Endothelial cell of umbilical vein (primary cell): ENCODE data around the gene CHIC2.

Experiments
- EZH2 ChIP-seq: IDR thresholded peaks from 2 replicates; pipeline ENCODE4 v1.6.1; 2012; ENCODE audit warnings: borderline replicate concordance, low read depth, mild to moderate bottlenecking, moderate library complexity, low read length, inconsistent platforms; ENCODE audit not compliant: severe bottlenecking
- MYC ChIP-seq: IDR thresholded peaks from one replicate; pipeline ENCODE4 v1.6.1; 2011; ENCODE audit warnings: mild to moderate bottlenecking, low read depth, low read length
- POLR2A ChIP-seq: IDR thresholded peaks from 2 replicates; pipeline ENCODE4 v1.6.1; 2012; ENCODE audit warnings: low read depth, mild to moderate bottlenecking, control low read depth, low read length
- POLR2AphosphoS5 ChIP-seq: IDR thresholded peaks from 2 replicates; pipeline ENCODE4 v1.6.1; 2012; ENCODE audit warnings: low read depth, mild to moderate bottlenecking, control low read depth, low read length, moderate library complexity; ENCODE audit not compliant: insufficient read depth
- TF ChIP-seq, protein P1 (sequence below), 2 donors: IDR thresholded peaks; 1 replicate in 1 of 2; 2 replicates in 1 of 2; pipeline ENCODE4 v1.5.1; 2011; ENCODE audit warnings: low read length in 2 of 2, mild to moderate bottlenecking in 2 of 2, moderate library complexity in 2 of 2, control low read depth in 1 of 2, inconsistent platforms in 1 of 2, low read depth in 1 of 2; ENCODE audit not compliant: insufficient read depth in 1 of 2; ENCODE audit errors: extremely low read depth in 1 of 2
- TF ChIP-seq, protein P2 (sequence below): IDR thresholded peaks from 2 replicates; pipeline ENCODE4 v1.6.1; 2011; ENCODE audit not compliant: insufficient read depth, insufficient read length

DNA sequence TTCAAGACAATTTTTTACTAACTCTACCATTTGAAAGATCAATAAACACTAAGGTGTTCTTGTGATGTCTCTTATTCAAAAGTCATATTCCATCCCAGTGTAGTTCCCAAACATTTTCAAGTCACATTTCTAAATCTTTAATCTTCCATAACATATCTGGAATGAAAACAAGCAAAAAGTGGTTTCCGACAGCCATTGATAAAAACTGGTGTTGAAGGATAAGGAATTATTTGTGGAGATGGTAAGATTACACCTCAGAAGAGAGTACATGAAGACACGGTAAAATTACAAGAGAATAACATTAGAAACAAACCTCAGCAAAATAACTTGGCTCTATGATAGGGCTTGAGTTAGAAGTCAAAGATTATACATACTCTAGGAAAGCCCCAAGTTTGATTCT lies 4.3 kb downstream of the CHIC2 start:
- TF ChIP-seq EZH2 (no peak), POLR2A (no peak), POLR2AphosphoS5 (no peak), MYC (no peak)
- TF ChIP-seq, protein P1, sequence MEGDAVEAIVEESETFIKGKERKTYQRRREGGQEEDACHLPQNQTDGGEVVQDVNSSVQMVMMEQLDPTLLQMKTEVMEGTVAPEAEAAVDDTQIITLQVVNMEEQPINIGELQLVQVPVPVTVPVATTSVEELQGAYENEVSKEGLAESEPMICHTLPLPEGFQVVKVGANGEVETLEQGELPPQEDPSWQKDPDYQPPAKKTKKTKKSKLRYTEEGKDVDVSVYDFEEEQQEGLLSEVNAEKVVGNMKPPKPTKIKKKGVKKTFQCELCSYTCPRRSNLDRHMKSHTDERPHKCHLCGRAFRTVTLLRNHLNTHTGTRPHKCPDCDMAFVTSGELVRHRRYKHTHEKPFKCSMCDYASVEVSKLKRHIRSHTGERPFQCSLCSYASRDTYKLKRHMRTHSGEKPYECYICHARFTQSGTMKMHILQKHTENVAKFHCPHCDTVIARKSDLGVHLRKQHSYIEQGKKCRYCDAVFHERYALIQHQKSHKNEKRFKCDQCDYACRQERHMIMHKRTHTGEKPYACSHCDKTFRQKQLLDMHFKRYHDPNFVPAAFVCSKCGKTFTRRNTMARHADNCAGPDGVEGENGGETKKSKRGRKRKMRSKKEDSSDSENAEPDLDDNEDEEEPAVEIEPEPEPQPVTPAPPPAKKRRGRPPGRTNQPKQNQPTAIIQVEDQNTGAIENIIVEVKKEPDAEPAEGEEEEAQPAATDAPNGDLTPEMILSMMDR (IDR thresholded peaks at IDR 0.05; ENCODE audit: extremely low read depth in 1 of 2, insufficient read depth in 1 of 2, low read depth in 1 of 2, low read length in 2 of 2), result no peak
- TF ChIP-seq, protein P2, sequence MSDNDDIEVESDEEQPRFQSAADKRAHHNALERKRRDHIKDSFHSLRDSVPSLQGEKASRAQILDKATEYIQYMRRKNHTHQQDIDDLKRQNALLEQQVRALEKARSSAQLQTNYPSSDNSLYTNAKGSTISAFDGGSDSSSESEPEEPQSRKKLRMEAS, result no peak
